ENCODE data around the gene ALAS1.
"Not testable (repeated sequence)": the region's sequence is repeated elsewhere in the genome, so short reads cannot be mapped to it uniquely, and the experiment has no call there.

Gene ALAS1

DNA sequence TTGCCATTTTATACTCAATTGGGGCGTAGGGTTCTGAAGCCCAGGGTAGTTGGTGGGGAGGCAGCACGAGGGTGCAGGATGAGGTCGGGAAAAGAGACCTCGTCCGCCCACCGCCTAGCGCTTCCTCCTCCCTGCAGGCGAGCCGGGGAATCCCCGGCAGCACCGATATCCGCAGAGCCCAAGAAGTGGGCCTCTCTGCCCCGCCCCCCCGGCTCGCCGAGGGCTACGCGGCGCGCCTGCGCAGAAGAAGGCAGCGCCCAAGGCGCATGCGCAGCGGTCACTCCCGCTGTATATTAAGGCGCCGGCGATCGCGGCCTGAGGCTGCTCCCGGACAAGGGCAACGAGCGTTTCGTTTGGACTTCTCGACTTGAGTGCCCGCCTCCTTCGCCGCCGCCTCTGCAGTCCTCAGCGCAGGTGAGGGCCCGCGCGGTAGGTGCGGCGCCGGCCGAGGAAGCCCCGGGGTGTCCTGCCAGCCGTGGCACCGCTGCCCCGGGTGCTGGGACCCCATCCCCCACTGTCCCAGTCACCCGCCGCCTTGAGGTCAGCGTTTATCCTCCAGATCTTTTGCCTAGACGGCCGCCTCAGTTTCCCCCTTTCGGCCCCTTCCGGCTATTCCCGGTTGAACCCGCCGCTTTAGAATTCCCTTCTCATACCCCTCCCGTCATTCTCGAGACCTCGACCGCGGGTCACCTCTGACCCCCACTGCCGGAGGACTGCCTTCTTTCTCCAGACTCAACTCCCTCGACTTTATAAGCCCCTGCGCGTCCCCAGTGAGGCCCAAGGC, at the start of gene ALAS1:
ALAS1 (plus strand) TSS at position 319 of the 784 bp plus-strand sequence. CDS start 1,082 bp downstream, outside the sequence.
- peak; percentile 93 for DNase-seq

DNA sequence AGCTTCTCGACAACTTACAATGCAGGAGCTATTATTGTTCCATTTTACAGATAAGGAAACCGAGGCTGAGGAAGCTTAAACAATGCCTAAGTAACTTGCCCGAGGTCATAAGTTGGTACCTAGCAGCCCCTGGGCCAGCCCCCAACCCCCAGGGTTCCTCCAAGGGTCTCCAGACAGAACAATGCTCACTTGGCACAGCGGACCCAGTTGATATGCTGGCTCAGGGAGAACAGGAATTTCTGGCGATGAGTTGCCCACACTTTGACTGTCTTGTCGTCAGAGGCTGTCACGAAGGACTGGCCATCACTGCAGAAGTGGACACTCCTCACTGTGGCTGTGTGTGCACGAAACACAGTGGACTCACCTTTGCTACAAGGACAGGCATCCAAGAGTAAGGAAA, 48.9 kb upstream of the ALAS1 start:
- peak; percentile 14 for DNase-seq

DNA sequence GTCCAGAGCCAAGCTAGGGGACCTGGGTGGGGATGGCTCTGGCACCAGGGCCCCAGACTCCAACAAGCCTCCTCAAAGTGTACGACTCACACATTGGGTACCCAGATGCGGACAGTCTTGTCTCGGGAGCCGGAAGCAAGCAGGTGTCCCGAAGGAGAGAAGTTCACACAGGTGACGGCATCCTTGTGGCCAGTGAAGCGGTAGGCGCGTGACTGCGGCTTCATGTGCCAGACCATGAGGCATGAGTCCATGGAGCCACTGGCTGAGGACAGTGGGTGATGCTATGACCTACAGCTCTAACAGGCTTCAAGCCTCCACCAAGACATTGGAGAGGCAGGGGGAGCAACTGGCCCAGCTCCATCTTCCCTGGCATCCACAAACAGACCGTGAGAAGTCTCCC, 48.2 kb upstream of the ALAS1 start:
- DNase-seq = peak; percentile 18

DNA sequence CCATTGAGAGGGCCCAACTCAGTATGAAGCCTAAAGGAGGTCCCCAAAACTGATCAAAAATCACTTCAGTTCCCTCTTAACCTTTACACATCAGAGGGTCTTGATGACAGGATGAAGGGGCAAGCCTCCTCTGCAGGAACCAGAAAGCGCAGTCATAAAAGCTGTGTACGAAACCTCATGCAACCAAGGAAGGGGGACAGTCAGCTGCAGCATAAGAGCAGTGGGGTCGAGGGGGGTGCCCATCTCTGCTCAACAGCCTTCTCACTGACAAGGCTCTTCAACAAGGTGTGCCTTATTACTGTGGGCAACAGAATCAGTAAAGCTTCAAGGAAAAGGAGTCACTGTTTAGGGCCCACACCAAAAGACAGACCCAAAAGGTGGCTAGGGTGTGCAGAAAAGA, 47.6 kb upstream of the ALAS1 start:
- peak; percentile 11 for DNase-seq

DNA sequence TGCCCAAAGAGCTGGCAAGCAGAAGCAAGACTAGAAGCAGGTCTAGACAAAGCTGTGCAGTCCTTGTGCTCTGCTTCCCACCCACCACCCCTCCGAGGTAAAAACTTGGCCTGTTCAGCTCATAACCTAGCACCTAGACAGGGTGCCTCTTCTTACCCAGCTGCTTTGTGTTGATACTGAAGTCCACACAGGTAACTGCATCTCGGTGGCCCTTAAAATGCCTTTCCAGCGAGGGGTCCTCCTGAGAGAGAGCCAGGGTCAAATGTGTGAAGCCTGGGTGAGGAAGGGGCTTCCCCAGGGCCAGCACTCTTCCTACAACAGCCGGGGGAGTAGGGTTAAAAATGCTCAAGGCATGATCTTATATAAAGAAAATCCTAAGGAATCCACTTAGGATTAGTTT, 47.1 kb upstream of the ALAS1 start:
- DNase-seq = peak; percentile 12

DNA sequence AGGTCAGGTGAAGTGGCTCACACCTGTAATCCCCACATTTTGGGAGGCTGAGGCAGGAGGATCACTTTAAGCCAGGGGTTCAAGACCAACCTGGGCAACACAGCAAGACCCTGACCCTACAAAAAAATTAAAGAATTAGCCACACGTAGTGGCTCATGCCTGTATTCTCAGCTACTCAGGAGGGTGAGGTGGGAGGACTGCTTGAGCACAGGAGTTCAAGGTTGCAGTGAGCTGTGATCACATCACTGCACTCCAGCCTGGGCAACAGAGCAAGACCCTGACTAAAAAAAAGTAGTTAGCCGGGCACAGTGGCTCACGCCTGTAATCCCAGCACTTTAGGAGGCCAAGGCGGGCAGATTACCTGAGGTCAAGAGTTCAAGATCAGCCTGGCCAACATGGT, 46.0 kb upstream of the ALAS1 start:
- not testable (repeated sequence) for DNase-seq

DNA sequence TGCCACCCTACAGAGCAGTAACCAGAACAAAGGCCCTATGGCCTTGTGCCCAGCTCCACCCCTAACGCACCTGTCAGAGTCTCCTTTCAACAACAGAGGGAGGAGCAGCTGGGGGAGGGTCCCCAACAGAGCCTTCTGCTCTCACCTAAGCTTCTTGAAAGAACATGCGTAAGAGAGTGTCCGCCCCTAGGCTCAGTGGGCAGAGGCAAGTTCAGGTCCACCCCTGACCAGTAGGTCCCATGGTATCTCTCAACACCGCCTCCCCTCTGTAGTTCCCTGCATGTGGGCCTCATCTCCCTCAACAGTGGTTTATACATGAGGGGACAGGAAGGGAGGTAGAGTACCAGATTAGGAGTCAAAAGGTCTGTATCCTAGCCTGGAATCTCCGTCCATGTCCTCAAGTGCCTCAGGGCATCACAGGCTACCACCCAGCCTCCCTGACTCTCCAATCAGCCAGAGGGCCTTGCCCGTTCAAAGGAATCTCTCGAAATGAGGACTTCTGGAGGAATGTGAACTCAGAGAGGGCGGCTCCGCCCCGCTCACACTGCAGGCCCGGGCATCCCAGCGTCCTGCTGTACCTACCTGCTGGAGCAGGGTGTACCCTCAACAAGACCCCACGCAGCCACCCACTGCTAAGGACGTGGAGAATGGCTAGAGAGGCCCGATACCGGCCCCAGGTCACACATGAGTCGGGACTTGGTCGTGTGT, 44.4 kb upstream of the ALAS1 start:
- DNase-seq = peak; percentile 38

DNA sequence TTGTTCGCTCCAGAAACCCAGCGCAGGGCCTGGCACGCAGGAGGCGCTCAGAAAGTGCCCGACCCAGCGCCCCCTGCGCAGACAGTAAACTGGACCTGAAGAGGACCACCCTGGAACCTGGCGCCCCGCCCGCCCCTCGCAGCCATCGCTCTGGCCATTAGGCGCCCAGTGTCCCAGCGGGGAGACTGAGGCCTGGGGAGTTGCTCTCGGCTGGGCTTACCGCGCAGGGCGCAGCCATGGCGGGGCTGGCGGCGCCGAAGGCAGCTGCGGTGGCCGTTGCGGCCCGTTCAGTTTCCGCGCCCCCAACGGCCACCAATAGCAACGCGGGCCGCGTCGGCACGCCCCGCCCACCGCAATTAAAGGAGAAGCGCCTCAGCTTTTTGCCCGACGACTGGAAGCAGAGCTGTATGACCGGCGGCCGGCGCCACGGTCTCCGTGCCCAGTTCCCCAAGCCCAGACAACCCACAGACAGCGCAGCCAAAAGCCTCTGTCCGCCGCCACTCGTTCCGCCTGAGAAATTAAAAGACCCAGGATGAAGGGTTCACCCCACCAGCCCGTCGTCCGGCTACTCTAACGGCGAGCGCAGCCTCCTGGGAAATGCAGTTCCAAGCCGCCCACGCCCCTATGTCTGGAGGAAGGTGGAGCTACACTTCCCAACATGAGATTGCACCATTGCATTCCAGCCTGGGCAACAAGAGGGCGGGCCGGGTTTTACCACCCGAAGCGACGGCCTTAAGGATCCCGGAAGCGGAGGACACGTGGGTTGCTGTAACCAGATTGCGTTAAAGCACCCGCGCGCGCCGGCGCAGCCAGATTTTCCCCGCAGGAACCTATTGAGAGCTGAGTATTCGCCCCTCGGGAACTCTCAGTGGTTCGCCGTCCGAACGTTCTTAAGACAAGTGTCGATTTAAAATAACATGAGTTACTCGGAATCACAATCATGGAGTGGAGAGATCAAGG, 43.5 kb upstream of the ALAS1 start, which contains the start of gene POC1A:
POC1A (minus strand) TSS at position 289 of the 960 bp plus-strand sequence; CDS start at position 238, 51 bp downstream.
- peak; percentile 96 for DNase-seq

DNA sequence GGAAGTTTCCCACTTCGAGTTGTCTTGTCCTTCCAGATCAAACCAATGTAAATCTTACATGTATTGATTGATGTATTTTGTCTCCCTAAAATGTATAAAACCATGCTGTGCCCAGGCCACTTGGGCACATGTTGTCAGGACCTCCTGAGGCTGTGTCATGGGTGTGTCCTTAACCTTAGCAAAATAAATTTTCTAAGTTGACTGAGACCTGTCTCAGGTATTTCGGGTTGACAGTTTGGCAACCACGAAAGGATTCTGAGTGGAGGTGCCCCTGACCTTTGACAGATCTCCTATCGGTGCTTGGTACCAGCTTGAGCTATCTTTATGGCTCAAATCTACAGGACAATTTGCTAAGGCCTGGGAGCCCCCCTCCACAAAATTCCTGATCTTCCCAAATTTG, 42.0 kb upstream of the ALAS1 start:
- no peak for DNase-seq

DNA sequence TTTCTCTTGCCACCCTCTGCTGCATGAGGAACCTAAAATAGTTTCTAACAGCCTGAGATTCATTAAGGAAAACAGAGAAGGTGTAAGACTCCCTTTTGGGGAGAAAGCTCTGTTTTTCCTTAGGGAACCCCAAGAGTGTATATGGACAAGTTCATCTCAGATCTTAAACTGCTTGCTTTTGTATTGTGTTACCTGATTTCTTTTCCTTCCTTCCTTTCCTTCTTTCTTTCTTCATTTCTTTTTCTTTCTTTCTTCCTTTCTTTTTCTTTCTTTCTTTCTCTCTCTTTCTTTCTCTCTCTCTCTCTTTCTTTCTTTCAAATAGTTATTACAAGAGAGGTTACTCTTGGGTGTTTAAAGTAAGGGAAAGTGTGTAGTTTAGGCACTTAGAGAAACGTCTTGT, 38.5 kb upstream of the ALAS1 start:
- no peak for DNase-seq

DNA sequence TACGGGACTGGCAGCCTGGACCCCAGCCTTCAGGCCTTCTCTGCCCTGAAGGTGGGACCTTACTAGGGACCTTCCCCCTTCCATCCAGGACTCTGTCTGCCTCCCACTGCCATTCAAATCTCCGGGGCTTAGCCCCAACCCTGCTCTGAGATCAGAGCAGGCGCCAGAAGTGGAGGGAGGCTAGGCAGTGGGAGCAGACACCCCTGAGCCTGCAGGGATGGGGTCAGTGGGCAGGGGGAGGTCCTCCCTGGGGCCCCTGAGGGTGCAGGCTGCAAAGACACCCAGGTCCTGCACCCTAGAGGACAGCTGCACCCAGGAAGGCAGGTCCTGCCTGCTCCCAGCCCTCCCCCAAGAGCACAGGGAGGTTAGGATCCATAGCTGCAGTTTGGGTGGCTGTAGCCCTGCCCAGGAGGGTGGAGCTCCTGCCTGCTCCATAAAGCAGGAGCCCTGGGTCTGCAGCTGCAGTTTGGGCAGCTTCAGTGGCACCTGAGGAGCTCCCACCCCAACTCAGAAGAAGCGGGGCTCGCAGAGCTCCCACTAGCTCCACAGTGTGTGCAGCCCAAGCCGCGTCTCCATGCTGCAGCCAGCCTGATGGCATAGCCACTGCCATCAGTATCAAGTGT, 35.6 kb upstream of the ALAS1 start:
- DNase-seq = peak; percentile 25

DNA sequence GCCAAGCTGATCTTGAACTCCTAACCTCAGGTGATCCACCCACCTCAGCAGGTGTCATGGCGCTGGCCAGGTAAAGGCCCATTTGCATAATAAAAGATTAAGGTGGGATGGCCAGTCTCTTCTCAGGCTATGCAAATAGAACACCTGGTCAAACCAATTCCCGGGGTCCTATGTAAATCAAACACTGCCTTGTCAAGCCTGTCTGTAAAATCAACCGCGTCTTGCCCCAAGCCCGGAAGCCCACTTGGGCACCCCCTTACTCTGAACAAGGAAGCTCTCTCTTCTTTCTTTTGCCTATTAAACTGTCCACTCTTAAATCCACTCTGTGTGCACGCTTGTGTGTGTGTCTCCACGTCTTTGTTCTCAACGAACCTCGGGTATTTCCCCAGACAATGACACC, 30.7 kb upstream of the ALAS1 start:
- DNase-seq = no peak

DNA sequence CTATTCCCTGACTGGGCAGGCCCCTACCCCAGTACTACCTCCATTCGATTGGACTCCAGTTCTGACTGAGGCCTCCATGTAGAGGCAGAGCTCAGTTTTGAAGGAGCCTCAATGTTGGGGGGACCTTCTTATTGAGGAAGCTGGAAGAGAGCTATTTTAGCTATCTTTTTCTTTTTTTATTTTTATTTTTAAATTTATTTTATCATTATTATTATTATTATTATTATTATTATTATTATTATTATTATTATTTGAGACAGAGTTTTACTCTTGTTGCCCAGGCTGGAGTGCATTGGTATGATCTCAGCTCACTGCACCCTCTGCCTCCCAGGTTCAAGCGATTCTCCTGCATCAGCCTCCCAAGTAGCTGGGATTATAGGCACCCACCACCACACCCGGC, 27.7 kb upstream of the ALAS1 start:
- DNase-seq = not testable (repeated sequence)

DNA sequence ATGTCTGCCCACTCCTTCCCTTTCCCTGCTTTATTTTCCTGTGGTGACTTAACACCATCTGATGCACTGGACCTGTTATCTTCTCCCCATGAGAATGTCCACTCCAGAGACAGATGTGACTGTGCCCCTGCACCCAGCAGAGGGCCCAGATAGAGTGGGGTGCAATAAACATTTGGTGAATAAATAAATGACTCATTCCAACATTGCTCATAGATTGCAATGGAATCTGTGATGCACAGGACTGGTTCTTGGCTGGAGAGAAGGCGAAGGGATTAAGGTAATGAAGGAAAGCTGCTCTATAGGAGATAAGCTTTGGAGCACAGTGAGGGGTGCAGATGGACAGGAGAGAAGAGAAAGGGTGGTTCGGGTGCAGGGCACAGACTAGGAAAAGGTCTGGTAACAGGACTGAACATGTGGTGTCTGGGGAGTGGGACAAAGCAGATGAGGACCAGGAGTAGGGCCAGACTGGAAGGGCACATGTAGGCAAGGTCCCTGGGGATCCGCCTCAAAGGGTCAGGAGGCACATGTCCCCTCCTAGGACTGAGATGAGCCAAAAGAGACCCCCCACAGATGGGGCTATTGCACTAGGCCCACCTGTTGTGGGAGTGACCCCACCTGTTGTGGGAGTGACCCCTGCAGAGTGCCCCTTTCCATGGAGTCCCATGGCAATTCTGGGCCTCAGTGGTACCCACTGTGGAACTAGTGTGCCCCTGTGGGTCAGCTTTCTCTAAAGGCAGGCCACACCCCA, 26.3 kb upstream of the ALAS1 start:
- DNase-seq = no peak

DNA sequence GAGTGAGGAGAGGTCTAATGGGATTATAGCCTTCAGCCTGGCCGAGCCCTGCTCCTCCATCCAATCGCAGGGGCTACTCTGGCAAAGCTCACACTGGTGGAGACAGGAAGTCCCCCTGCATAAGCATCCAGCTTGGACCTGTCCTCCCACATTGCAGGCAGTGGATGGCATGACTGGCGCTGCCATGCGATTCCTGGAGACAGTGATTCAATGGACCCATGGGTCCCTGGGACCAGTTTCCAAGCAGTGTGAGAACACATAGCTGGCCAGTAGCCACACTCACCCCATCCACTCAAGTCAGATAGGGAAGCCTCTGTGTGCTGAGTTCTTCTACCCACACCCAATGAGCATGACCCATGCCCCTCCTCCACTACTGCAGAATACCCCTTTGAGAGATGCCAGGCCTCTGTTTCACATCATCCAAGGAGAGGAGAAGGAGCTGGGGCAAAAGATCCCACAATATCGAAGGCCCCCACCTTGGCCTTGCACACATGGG, 25.6 kb upstream of the ALAS1 start:
- DNase-seq = no peak

DNA sequence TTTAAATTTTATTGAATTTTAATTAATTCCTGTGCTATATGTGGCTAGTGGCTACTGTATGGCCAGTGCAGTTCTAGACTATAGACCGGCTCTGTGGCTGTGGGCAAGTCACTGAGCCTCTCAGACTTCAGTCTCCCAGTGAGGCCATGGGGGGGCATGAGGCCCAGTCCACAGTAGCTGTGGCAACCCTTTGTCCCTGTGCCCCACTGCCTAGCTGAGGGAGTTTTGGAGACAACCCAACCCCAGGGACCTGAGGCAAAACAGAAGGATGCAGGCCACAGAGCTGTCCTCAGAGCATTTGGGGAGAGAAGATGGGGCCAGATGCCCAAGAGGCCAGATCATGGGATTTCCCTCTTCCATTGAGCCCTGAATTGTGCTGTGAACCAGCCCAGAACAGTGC, 24.9 kb upstream of the ALAS1 start:
- no peak for DNase-seq

DNA sequence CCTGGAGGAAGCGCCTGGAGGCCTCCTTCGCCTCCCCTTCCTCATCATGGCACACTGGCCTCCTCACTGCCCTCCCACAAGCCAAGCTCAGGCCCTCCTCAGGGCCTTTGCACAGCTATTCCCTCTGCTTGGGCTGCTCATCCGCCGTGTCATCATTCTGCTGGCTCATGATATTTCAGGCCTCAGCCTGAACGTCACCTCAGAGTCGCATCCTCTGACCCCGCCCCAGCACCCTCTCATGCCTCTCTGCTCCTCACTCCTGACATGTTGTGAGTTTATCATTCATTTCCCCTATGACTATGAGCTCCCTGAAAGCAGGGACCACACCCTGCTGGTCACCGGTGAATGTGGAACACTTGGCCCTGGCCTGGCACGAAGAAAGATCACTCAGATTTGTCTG, 23.1 kb upstream of the ALAS1 start:
- DNase-seq = no peak

DNA sequence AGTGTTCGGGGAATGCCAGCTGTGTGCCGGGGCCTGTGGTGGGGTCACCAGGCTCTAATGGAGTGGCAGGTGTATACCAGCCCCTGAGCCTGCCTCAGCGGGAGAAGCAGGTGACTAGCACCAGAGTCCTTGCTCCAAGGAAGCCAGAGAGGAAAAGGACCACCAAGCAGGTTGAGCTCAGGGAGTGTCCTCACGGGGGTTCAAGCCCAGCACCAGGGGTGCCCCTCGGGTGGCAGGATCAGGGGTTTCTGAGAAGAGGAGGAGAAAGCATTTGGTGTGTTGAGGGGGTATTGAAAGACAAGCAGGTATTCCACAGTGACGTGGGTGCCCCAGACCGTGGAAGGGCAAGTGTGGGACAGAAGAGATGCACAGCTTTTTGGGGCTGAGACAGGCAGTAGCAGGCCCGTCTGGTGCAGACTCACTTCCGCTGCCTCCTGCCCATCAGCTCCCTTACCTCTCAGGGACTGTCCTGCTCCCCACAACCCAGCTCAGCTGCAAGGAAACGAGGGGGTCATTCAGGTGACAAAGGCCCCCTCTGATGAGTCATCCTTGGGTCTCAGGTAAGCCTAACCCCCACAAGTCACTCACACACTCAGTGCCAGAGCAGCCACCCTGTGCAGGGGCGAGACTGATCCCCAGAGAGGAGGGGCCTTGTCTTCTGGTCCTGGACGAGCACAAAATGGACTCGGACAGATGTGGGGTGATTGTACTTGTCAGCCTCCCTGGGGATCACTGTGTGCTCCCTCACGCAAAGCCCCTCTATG, 22.4 kb upstream of the ALAS1 start:
- no peak for DNase-seq

DNA sequence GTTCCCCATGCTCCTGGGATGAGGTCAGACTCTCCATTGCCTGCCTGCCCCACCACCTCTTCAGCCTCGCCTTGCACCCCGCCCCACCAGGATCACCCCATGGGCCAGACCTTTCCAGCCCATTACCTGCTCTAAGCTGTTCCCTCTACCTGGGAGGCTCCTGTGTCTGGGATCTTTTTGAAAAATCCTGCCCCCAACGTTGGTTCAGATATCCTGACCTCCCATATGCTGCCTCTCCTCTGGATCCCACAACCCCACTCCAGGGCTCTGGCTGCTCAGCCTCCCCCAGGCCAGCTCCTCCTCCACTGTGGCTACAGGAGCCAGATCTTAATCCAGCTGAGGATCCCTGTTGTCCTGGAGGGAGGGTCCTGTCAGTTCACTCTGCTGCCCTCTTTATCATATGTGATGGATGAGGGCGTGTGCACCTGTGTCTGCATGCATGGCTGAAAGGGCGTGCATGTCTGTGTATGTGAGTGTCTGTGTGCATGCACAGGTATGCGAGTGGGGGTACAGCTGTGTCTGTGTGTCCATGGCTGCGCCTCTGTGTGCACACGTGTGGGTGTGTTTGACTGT, 21.7 kb upstream of the ALAS1 start:
- no peak for DNase-seq

DNA sequence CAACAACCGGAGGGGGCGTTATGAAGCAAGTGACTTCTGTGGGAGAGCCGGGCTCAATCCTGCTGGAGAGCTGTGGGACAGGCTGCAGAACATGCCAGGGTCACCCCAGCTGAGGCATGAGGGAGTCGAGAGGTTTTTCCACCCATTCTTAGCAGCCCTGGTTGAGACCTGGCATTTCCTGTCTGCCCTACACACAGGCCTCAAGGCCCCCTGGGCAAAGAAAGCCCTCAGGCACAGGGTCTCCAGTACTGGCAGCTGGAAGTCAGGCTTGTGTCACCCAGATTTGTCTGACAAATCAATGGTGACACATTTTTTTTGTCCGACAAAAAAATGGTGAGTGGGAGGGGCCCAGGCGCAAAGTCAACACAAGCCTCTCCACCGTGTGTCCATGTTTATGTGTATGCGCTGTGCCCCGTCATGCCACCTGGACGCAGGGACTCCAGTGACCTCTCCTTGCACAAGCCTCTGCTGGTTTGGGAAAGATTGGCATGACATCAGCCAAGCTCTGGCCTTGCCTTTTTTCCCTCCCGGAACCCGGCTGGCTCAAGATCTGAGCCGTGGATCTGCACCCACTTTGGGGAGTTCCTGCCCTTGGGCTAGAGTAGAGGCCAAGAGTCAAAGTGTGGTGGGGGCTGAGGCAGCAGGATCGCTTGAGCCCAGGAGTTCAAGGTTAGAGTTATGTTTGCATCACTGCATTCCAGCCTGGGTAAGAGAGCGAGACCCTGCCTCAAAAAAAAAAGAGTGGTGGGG, 20.8 kb upstream of the ALAS1 start:
- DNase-seq = no peak
